Cardiac muscle cell (in vitro differentiated cells and primary cell): ENCODE results near the gene PBRM1. TPM values are rescaled to one million over a fixed set of nuclear protein-coding genes. Genes with fewer than 3 reads are reported as not detected.
A peak's percentile ranks its signal among the peaks of the same experiment; 100 is the strongest.

Source experiments
- DNase-seq, 2 donors: peaks; one replicate each; pipeline versions ENCODE4 v3.0.0 to v3.0.0-alpha.2; 2010 to 2017; ENCODE audit warnings: low read depth in 1 of 2, low spot score in 1 of 2
- H3K27ac ChIP-seq: fragments of 200-600 bp; sonication (generic); 2 replicates; pipeline ENCODE4 v1.5.1; 2016
- H3K27me3 ChIP-seq: fragments of 200-600 bp; sonication (generic); 2 replicates; pipeline ENCODE4 v1.6.0; 2016; ENCODE audit warnings: control low read depth
- H3K36me3 ChIP-seq: fragments of 200-600 bp; sonication (generic); 2 replicates; pipeline ENCODE4 v1.5.1; 2016; ENCODE audit warnings: control low read depth
- H3K4me1 ChIP-seq: fragments of 200-600 bp; sonication (generic); 2 replicates; pipeline ENCODE4 v1.8.1; 2017; ENCODE audit warnings: low read depth, mild to moderate bottlenecking, mixed run types
- H3K4me3 ChIP-seq: fragments of 200-600 bp; sonication (generic); 2 replicates; pipeline ENCODE4 v1.5.1; 2016; ENCODE audit warnings: mild to moderate bottlenecking
- H3K9me3 ChIP-seq: fragments of 200-600 bp; sonication (generic); 2 replicates; pipeline ENCODE4 v1.5.1; 2017; ENCODE audit warnings: low read depth, mild to moderate bottlenecking, control low read depth
- polyA plus RNA-seq: library from polyadenylated mRNA; unstranded; fragments of >200 nt; fragmentation: Nextera tagmentation; extraction: Ambion mirVana; gene quantifications from 2 replicates; pipeline ENCODE4 v1.2.1, GENCODE V29; 2016
- total RNA-seq: library from RNA; depleted of rRNA; stranded (reverse); fragments of >200 nt; gene quantifications from 2 replicates; pipeline ENCODE4 v1.2.3, GENCODE V29; 2016
- TF ChIP-seq, protein P1 (sequence below): IDR thresholded peaks from 2 replicates; pipeline ENCODE4 v1.5.1; 2012; ENCODE audit warnings: low read depth, mild to moderate bottlenecking, low read length

Gene PBRM1
- total and polyA plus RNA-seq, 2 experiments from 2014 or later = 64.0 to 76.2 TPM

DNA sequence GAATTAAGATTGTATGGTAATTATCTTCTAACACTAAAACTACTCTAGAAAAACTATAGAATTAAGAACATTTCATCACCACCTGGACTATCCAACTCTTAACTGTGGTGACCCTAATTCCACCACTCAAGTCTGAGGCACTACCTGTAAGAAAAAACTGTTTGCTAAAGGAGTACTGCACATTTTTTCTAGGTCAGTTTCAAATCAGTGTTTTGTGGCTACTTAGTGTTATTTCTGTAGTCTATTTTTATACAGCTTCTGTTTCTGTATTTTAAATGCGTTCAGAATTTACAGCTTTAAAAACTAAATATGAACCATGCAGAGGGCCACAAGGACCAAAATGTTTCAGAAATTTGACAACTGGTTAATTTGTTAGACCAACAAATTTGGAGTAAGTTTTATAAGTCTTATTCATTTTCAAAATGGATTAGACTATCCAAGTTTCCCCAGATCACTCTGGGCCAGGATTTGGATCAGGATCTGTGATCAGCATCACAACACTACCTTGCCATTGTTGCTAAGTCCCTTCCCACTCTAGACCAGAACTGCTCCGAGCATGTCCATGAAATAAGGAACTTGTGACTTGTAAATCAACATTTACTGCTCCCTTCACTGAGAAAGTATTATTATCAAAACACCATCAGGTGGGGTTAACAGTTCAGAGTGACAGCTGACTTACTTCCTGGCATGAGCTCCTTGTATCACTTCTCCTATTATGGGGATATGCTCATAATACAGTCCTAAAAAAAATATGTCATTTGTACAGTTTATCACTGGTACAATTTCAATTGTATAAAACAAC is 11.3 kb upstream of the PBRM1 start:
- no peaks in the 10 kb centered on the region for H3K9me3 ChIP-seq
- H3K27me3 ChIP-seq = no peaks in the 10 kb centered on the region
- H3K27ac ChIP-seq = no peak overlapping the region
- TF ChIP-seq, protein P1, sequence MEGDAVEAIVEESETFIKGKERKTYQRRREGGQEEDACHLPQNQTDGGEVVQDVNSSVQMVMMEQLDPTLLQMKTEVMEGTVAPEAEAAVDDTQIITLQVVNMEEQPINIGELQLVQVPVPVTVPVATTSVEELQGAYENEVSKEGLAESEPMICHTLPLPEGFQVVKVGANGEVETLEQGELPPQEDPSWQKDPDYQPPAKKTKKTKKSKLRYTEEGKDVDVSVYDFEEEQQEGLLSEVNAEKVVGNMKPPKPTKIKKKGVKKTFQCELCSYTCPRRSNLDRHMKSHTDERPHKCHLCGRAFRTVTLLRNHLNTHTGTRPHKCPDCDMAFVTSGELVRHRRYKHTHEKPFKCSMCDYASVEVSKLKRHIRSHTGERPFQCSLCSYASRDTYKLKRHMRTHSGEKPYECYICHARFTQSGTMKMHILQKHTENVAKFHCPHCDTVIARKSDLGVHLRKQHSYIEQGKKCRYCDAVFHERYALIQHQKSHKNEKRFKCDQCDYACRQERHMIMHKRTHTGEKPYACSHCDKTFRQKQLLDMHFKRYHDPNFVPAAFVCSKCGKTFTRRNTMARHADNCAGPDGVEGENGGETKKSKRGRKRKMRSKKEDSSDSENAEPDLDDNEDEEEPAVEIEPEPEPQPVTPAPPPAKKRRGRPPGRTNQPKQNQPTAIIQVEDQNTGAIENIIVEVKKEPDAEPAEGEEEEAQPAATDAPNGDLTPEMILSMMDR = no peak
- peaks cover 58% of the 10 kb centered on the region for H3K36me3 ChIP-seq
- no peak for DNase-seq
- no peaks in the 10 kb centered on the region for H3K4me1 ChIP-seq
- H3K4me3 ChIP-seq = no peak overlapping the region

DNA sequence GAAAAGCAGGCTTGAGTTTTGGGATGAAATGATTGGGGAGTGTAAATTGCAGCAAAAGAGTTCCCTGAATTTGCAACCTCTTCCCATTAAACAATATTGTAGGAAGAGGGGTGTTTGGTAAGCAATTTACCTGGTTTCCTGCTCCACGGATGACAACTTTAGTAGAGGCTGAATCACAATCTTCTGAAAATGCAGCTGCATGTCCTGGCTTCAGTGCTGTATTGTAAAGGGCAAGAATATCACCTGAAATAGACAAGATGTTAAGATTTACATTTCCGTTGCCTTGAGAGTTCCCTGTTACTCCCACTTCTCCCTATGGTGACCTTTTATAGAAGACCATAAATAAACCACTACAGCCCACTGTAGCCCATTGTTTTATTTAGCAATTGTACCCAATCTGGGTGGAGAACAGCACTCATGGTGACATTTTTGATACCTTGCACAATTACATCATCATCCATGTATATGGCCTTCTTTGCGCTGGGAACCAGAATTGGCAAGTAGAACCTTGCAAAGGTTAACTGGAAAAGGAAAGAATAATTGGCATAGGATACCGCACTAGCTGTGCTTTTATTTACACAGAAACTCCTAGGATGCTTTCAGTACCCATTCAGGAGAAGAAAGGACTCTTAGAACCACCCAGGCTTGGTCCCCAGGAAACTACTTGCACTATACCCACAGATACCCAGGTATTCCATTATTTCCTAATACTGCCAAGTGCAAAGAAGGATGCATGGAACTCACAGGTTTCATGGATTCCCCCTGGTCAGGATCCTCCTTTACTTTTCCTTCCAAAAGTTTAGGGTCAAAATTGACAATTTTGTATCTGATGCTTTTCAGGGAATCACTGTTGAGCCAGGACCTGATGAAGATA is 10.3 kb upstream of the PBRM1 start:
- DNase-seq = no peak
- no peaks in the 10 kb centered on the region for H3K9me3 ChIP-seq
- TF ChIP-seq, protein P1 = no peak
- peaks cover 67% of the 10 kb centered on the region for H3K36me3 ChIP-seq
- no peaks in the 10 kb centered on the region for H3K27me3 ChIP-seq
- no peaks in the 10 kb centered on the region for H3K4me1 ChIP-seq
- H3K4me3 ChIP-seq = no peak overlapping the region
- H3K27ac ChIP-seq = peak overlapping the region; percentile 34

DNA sequence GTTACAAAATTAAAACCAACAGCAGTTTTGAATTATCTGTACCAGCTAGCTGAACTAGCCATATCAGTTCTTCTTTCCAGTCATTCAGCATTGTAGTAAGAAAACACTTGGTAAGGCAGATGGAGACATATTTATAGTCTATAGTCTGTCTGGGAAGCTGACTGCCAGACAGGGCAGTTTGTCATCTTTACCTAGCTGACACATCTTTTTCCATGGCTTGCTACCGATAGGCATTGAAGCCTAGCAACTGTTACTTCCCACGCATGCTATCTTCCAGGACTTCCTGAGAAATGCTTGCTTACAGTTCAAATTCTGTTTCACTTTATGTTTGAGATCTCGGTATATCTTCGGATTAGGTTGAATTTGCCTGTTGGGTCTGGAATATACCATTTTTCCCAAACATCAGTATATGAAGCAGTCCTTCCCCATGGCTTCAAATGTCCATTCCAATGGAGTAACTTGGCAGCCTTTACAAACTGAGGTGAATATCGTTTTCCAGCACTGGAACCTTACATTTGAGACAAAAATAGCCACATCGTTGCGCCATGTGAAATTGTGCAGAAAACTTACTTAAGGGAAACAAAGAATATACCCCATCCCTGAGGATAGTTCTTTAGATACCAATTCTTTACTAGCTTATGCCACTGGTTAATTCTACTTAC is 8.9 kb upstream of the PBRM1 start:
- no peak for DNase-seq
- peak overlapping the region; percentile 43 for H3K27ac ChIP-seq
- H3K27me3 ChIP-seq = no peaks in the 10 kb centered on the region
- no peaks in the 10 kb centered on the region for H3K4me1 ChIP-seq
- no peaks in the 10 kb centered on the region for H3K9me3 ChIP-seq
- H3K4me3 ChIP-seq = no peak overlapping the region
- peaks cover 79% of the 10 kb centered on the region for H3K36me3 ChIP-seq
- TF ChIP-seq, protein P1 = no peak

DNA sequence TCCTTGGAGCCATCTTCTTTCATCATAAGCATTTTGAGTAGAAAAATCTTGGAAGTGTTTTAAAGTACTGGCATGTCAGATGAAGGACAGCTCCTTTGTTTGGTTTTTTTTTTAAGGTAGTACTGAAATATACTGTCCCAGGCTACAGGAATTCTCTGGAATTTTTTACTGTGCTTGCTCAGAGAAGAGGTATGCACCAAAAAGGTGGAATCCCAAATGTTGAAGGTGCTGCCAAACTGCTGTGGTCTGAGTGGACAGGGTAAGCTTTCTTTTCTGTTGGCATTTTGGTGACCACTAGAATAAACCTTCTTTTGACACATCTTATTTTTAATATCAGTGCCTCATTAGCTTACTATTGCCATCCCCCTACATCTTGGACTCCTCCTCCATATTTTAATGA is 7.4 kb upstream of the PBRM1 start:
- H3K36me3 ChIP-seq = peaks cover 92% of the 10 kb centered on the region
- no peaks in the 10 kb centered on the region for H3K4me1 ChIP-seq
- no peak for DNase-seq
- no peaks in the 10 kb centered on the region for H3K9me3 ChIP-seq
- TF ChIP-seq, protein P1 = no peak
- no peak overlapping the region for H3K27ac ChIP-seq
- no peaks in the 10 kb centered on the region for H3K27me3 ChIP-seq
- H3K4me3 ChIP-seq = no peak overlapping the region

DNA sequence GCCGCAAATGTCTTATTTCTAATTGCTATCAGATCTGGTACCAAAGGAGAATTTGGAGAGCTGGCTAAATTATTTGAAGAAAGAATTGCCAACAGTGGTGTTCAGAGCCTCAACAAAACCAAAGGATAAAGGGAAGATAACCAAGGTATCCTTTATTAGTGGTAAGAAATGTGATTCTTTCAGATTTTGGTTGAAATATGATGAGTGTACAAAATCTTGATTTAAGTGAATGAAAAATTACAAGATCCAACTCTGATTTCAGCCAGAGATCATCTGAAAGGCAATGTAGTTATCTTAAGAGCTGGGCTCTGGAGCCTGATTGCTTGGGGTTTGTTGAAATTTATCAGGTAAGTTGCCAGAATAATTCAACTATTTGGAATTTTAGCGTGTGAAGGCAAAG is 4.8 kb upstream of the PBRM1 start:
- Histone ChIP-seq H3K27me3 (no peaks in the 10 kb centered on the region), H3K9me3 (no peaks in the 10 kb centered on the region), H3K4me1 (peaks cover 2% of the 10 kb centered on the region), H3K36me3 (peaks cover 76% of the 10 kb centered on the region), H3K4me3 (no peak overlapping the region), H3K27ac (no peak overlapping the region)
- TF ChIP-seq, protein P1 = no peak
- DNase-seq = no peak
